Loucy (cell line): Measurements from ENCODE around the gene TMA7B.

Experiments
- H2AFZ ChIP-seq: fragments of 200-600 bp; sonication (generic); 2 replicates; pipeline ENCODE4 v1.6.0; 2016; ENCODE audit warnings: antibody characterized with exemption, mild to moderate bottlenecking, low read length, moderate library complexity
- H3F3A ChIP-seq: fragments of 200-600 bp; 2 replicates; pipeline ENCODE4 v1.6.0; 2016; ENCODE audit warnings: antibody characterized with exemption, low read depth, mild to moderate bottlenecking
- H3K27me3 ChIP-seq: fragments of 200-600 bp; sonication (generic); 2 replicates; pipeline ENCODE4 v1.6.1; 2014; ENCODE audit warnings: low read length, mild to moderate bottlenecking; ENCODE audit not compliant: insufficient read depth, poor library complexity, severe bottlenecking
- H3K36me3 ChIP-seq: fragments of 200-600 bp; sonication (generic); 2 replicates; pipeline ENCODE4 v1.6.1; 2016; ENCODE audit warnings: low read length; ENCODE audit not compliant: insufficient read depth
- H3K4me1 ChIP-seq: fragments of 200-600 bp; sonication (generic); 2 replicates; pipeline ENCODE4 v1.5.1; 2014; ENCODE audit warnings: low read length, mild to moderate bottlenecking; ENCODE audit not compliant: insufficient read depth, poor library complexity, severe bottlenecking
- H3K4me2 ChIP-seq: fragments of 200-600 bp; sonication (generic); 2 replicates; pipeline ENCODE4 v1.6.0; 2014; ENCODE audit warnings: antibody characterized with exemption, low read length, low read depth, mild to moderate bottlenecking; ENCODE audit not compliant: poor library complexity, severe bottlenecking
- H3K4me3 ChIP-seq: fragments of 200-600 bp; sonication (generic); 2 replicates; pipeline ENCODE4 v1.5.1; 2014; ENCODE audit warnings: low read length, mild to moderate bottlenecking, mixed read lengths; ENCODE audit not compliant: poor library complexity, severe bottlenecking
- H3K79me2 ChIP-seq: fragments of 200-600 bp; sonication (generic); 2 replicates; pipeline ENCODE4 v1.6.1; 2014; ENCODE audit warnings: low read length; ENCODE audit not compliant: insufficient read depth
- H3K9ac ChIP-seq: fragments of 200-600 bp; sonication (generic); 2 replicates; pipeline ENCODE4 v1.6.0; 2014; ENCODE audit warnings: mild to moderate bottlenecking, low read depth, low read length, moderate library complexity; ENCODE audit not compliant: poor library complexity, severe bottlenecking
- H3K9me2 ChIP-seq: fragments of 200-600 bp; sonication (generic); replicated peaks from 2 replicates; pipeline ENCODE4 v1.6.1; 2016; ENCODE audit warnings: low read depth, low read length, mixed read lengths
- H3K9me3 ChIP-seq: fragments of 200-600 bp; sonication (generic); 2 replicates; pipeline ENCODE4 v1.6.1; 2014; ENCODE audit warnings: mild to moderate bottlenecking, antibody characterized with exemption, low read length, low read depth; ENCODE audit not compliant: insufficient read depth
- H4K20me1 ChIP-seq: fragments of 200-600 bp; sonication (generic); 2 replicates; pipeline ENCODE4 v1.6.0; 2014; ENCODE audit warnings: antibody characterized with exemption, low read length, mild to moderate bottlenecking; ENCODE audit not compliant: insufficient read depth, poor library complexity, severe bottlenecking
- EZH2phosphoT487 ChIP-seq: fragments of 200-600 bp; IDR thresholded peaks from 2 replicates; pipeline ENCODE4 v1.6.1; 2018; ENCODE audit warnings: antibody characterized with exemption, mild to moderate bottlenecking, moderate library complexity, borderline replicate concordance
- TF ChIP-seq, protein P1 (sequence below): fragments of 200-600 bp; sonication (generic); conservative IDR thresholded peaks from 2 replicates; pipeline ENCODE4 v1.5.1; 2014; ENCODE audit warnings: mild to moderate bottlenecking, antibody characterized with exemption, low read length

Gene TMA7B

DNA sequence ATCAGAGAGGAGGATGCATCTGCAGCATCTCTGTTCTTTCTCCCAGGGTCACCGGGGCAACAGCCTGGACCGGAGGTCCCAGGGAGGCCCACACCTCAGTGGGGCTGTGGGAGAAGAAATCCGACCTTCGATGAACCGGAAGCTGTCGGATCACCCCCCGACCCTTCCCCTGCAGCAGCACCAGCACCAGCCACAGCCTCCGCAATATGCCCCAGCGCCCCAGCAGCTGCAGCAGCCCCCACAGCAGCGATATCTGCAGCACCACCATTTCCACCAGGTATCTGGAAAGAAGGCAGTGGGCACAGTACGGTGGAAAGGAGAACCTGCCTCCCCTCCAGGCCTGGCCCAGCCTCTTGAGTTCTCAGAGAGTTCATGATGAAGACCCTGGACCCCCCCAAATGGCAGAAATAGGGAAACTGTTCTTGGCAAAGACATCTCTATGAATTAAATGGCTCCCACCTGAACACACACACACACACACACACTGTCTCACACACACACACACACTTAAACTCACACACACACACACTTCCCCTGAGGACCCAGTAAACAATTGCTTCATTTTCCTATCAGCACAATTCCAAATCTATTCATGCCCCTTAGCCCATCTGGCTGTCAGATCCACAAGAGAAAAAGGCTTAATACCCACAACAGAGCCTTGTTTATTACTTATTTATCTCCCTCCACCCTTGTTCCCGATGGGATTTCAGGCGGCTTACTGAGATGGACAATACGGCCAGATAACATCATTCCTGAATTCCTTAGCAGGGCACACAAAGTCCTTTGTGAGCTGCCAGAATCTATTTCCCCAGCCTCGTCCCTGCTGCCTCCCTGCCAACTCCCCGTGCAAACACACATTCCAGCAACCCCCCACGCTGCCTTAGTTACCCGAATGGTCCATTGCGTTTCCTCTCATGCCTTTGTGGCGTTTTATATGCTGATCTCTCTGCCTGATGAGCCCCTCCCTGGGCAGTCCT, 8.1 kb downstream of the TMA7B start:
- Histone ChIP-seq H3K79me2 (peaks cover 3% of the 10 kb centered on the region; the same call in 1 of the 2 replicates), H3K4me2 (no peak overlapping the region), H3K9me3 (no peaks in the 10 kb centered on the region), H3K27me3 (no peaks in the 10 kb centered on the region), H3K4me3 (no peak overlapping the region), H3K9me2 (no peaks in the 10 kb centered on the region), H3F3A (no peaks in the 10 kb centered on the region), H4K20me1 (no peaks in the 10 kb centered on the region), H3K36me3 (peaks cover 98% of the 10 kb centered on the region), H3K9ac (no peak overlapping the region), H3K4me1 (peaks cover 2% of the 10 kb centered on the region), H2AFZ (no peak overlapping the region)
- no peak for TF ChIP-seq EZH2phosphoT487
- TF ChIP-seq, protein P1, sequence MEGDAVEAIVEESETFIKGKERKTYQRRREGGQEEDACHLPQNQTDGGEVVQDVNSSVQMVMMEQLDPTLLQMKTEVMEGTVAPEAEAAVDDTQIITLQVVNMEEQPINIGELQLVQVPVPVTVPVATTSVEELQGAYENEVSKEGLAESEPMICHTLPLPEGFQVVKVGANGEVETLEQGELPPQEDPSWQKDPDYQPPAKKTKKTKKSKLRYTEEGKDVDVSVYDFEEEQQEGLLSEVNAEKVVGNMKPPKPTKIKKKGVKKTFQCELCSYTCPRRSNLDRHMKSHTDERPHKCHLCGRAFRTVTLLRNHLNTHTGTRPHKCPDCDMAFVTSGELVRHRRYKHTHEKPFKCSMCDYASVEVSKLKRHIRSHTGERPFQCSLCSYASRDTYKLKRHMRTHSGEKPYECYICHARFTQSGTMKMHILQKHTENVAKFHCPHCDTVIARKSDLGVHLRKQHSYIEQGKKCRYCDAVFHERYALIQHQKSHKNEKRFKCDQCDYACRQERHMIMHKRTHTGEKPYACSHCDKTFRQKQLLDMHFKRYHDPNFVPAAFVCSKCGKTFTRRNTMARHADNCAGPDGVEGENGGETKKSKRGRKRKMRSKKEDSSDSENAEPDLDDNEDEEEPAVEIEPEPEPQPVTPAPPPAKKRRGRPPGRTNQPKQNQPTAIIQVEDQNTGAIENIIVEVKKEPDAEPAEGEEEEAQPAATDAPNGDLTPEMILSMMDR, result no peak

DNA sequence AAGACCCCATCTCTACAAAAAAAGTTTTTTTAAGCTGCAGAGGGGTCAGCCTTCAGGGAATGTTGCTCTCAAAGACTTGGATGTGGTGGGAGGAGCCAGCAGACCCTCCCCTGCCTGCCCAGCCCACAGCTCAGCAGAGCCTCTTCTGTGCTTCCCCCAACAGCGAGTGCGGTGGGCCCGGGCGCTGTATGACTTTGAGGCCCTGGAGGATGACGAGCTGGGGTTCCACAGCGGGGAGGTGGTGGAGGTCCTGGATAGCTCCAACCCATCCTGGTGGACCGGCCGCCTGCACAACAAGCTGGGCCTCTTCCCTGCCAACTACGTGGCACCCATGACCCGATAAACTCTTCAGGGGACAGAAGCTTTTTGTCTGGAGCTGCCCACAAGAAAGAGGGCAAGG, 10.5 kb downstream of the TMA7B start:
- H4K20me1 ChIP-seq, result no peaks in the 10 kb centered on the region
- no peak overlapping the region for H3K9ac ChIP-seq
- H3K4me2 ChIP-seq, result no peak overlapping the region
- no peaks in the 10 kb centered on the region for H3F3A ChIP-seq
- no peaks in the 10 kb centered on the region for H3K9me3 ChIP-seq
- peaks cover 78% of the 10 kb centered on the region for H3K36me3 ChIP-seq
- no peak overlapping the region for H2AFZ ChIP-seq
- no peaks in the 10 kb centered on the region for H3K9me2 ChIP-seq
- no peaks in the 10 kb centered on the region for H3K27me3 ChIP-seq
- H3K4me3 ChIP-seq, result no peak overlapping the region
- no peaks in the 10 kb centered on the region for H3K4me1 ChIP-seq
- no peak for TF ChIP-seq EZH2phosphoT487
- TF ChIP-seq, protein P1, result no peak
- no peaks in the 10 kb centered on the region for H3K79me2 ChIP-seq

DNA sequence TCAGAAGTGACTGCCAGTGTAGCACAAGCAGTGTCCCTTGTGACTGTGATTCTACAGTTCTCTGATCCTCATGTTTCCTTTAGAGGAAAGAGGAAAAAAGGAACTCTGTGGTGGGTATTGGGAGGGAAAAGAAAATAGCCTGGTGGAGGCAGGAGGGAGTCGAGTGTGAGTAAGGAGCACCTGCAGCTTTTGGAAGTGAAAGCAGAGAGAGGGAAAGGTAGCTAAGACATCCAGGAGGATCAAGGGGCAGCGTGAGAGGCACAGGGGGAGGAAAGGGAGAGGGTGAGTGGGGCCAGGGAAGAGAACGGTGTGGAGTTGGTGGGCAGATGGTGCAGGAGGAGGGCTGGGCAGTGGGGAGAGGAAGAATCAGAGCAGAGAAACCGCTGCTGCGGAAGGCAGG, 12.4 kb downstream of the TMA7B start:
- H3K9me2 ChIP-seq, result no peaks in the 10 kb centered on the region
- no peaks in the 10 kb centered on the region for H3F3A ChIP-seq
- no peak overlapping the region for H3K4me3 ChIP-seq
- H3K79me2 ChIP-seq, result no peaks in the 10 kb centered on the region
- H2AFZ ChIP-seq, result no peak overlapping the region
- no peaks in the 10 kb centered on the region for H3K4me1 ChIP-seq
- TF ChIP-seq, protein P1, result no peak
- TF ChIP-seq EZH2phosphoT487, result no peak
- no peak overlapping the region for H3K9ac ChIP-seq
- no peaks in the 10 kb centered on the region for H4K20me1 ChIP-seq
- no peaks in the 10 kb centered on the region for H3K9me3 ChIP-seq
- H3K27me3 ChIP-seq, result no peaks in the 10 kb centered on the region
- H3K36me3 ChIP-seq, result peaks cover 69% of the 10 kb centered on the region
- no peak overlapping the region for H3K4me2 ChIP-seq
